ENCODE results near the gene TOGARAM1.

The TOGARAM1 gene

DNA sequence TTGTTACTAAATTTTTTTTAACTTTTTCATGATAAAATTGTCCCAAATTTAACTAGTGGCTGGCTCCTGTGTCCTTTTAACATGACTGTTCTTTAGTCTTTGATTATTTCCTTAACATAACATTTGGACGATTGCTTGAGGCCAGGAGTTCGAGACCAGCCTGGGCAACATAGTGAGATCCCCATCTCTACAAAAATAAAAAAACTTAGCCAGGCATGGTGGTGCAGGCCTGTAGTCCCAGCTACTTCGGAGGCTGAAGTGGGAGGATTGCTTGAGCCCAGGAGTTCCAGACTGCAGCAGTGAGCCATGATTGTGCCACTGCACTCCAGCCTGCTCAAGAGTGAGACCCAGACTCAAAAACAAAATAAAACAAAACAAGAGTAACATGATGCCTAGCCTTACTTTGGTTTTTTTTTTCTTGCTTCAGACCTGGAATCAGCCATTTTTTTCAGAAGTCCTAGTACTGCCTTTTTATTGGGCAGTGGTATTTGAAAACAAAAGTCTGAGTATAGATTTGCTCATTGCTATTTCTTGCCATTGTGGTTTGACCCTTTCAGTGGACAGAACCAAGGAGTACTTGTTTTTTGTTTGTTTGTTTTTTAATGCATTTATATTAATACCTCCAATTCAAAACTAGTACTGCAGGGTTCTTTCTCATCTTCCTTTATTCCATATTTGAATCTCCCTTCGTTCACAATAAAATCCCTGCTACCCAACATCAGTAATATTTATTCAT lies 4.8 kb downstream of the TOGARAM1 start:
- H3K9ac ChIP-seq (ENCODE audit: low read depth, low read length): no peak overlapping the region
- H3K36me3 ChIP-seq (ENCODE audit: control insufficient read depth, insufficient read depth, low read length): no peaks in the 10 kb centered on the region
- peak overlapping the region; percentile 6 for H3K4me3 ChIP-seq (ENCODE audit: low read depth, low read length)
- H3K4me1 ChIP-seq (ENCODE audit: control insufficient read depth, insufficient read depth, low read length): peaks cover 6% of the 10 kb centered on the region
- H3K27me3 ChIP-seq (ENCODE audit: control insufficient read depth, insufficient read depth, low read length): no peaks in the 10 kb centered on the region
- H3K9me3 ChIP-seq (ENCODE audit: control insufficient read depth, insufficient read depth, low read length): no peaks in the 10 kb centered on the region

- Histone ChIP-seq H3K36me3 (ENCODE audit: control insufficient read depth, insufficient read depth, low read length) (no peaks in the 10 kb centered on the region), H3K9ac (ENCODE audit: low read depth, low read length) (no peak overlapping the region), H3K27me3 (ENCODE audit: control insufficient read depth, insufficient read depth, low read length) (no peaks in the 10 kb centered on the region), H3K4me1 (ENCODE audit: control insufficient read depth, insufficient read depth, low read length) (peaks cover 6% of the 10 kb centered on the region), H3K9me3 (ENCODE audit: control insufficient read depth, insufficient read depth, low read length) (no peaks in the 10 kb centered on the region), H3K4me3 (ENCODE audit: low read depth, low read length) (no peak overlapping the region)
Observed at GRCh38 chr14:44968714-44969113, 6.7 kb downstream of the TOGARAM1 start.

- Histone ChIP-seq H3K36me3 (ENCODE audit: control insufficient read depth, insufficient read depth, low read length) (no peaks in the 10 kb centered on the region), H3K4me3 (ENCODE audit: low read depth, low read length) (no peak overlapping the region), H3K9me3 (ENCODE audit: control insufficient read depth, insufficient read depth, low read length) (no peaks in the 10 kb centered on the region), H3K9ac (ENCODE audit: low read depth, low read length) (no peak overlapping the region), H3K27me3 (ENCODE audit: control insufficient read depth, insufficient read depth, low read length) (no peaks in the 10 kb centered on the region), H3K4me1 (ENCODE audit: control insufficient read depth, insufficient read depth, low read length) (peaks cover 3% of the 10 kb centered on the region)
Observed at GRCh38 chr14:44970907-44971306, 8.9 kb downstream of the TOGARAM1 start.

DNA sequence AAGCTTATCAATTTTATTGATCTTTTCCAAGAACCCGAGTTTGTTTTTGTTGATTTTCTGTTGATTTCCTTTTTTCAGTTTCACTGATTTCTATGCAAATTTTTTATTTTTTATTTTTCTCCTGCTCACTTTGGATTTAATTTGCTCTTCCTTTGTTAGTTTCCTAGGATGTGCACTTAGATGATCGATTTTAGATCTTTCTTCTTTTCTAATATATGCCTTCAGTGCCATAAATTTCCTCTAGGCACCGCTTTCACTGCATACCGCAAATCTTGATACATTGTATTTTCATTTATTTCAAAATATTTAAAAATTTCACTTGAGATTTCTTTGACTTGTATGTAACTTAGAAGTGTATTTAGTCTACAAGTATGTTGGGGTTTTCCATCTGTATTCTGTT lies 9.5 kb downstream of the TOGARAM1 start:
- peaks cover 3% of the 10 kb centered on the region for H3K4me1 ChIP-seq (ENCODE audit: control insufficient read depth, insufficient read depth, low read length)
- H3K4me3 ChIP-seq (ENCODE audit: low read depth, low read length): no peak overlapping the region
- no peaks in the 10 kb centered on the region for H3K27me3 ChIP-seq (ENCODE audit: control insufficient read depth, insufficient read depth, low read length)
- no peaks in the 10 kb centered on the region for H3K9me3 ChIP-seq (ENCODE audit: control insufficient read depth, insufficient read depth, low read length)
- H3K9ac ChIP-seq (ENCODE audit: low read depth, low read length): no peak overlapping the region
- no peaks in the 10 kb centered on the region for H3K36me3 ChIP-seq (ENCODE audit: control insufficient read depth, insufficient read depth, low read length)

- H3K9me3 ChIP-seq (ENCODE audit: control insufficient read depth, insufficient read depth, low read length): no peaks in the 10 kb centered on the region
- H3K4me3 ChIP-seq (ENCODE audit: low read depth, low read length): no peak overlapping the region
- no peaks in the 10 kb centered on the region for H3K4me1 ChIP-seq (ENCODE audit: control insufficient read depth, insufficient read depth, low read length)
- no peaks in the 10 kb centered on the region for H3K36me3 ChIP-seq (ENCODE audit: control insufficient read depth, insufficient read depth, low read length)
- H3K27me3 ChIP-seq (ENCODE audit: control insufficient read depth, insufficient read depth, low read length): no peaks in the 10 kb centered on the region
- H3K9ac ChIP-seq (ENCODE audit: low read depth, low read length): no peak overlapping the region
Observed at GRCh38 chr14:44979273-44979672, 17.3 kb downstream of the TOGARAM1 start.

DNA sequence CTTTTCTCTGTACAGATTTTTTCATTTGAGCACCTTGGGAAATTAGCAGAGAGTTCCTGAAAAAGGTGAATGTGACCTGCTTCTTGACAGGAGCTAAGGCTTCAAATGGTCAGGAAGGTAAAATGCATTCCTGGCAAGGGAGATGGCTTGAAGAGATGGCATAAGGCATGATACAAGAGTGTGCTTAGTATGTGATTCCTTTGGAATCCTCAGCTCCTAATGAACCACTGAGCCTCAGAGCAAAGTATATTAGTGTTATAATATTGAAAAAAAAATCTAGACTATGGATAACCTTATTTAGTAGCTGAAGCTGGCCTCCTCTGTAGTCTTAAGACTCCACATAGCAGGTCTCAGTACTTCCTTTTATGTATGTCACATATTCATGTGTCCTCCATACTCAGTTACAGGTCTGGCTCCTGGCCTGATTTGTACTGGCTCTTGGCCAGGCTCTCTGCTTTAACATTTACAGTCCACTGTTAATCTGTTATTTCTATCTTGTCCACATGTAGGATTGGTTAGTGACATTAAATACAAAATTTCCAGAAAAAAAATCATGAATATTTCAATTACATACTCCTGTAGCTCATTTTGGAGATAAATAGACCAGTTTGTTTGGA lies 17.9 kb downstream of the TOGARAM1 start:
- H3K4me3 ChIP-seq (ENCODE audit: low read depth, low read length): no peak overlapping the region
- no peaks in the 10 kb centered on the region for H3K9me3 ChIP-seq (ENCODE audit: control insufficient read depth, insufficient read depth, low read length)
- H3K36me3 ChIP-seq (ENCODE audit: control insufficient read depth, insufficient read depth, low read length): no peaks in the 10 kb centered on the region
- no peaks in the 10 kb centered on the region for H3K27me3 ChIP-seq (ENCODE audit: control insufficient read depth, insufficient read depth, low read length)
- no peaks in the 10 kb centered on the region for H3K4me1 ChIP-seq (ENCODE audit: control insufficient read depth, insufficient read depth, low read length)
- H3K9ac ChIP-seq (ENCODE audit: low read depth, low read length): no peak overlapping the region

DNA sequence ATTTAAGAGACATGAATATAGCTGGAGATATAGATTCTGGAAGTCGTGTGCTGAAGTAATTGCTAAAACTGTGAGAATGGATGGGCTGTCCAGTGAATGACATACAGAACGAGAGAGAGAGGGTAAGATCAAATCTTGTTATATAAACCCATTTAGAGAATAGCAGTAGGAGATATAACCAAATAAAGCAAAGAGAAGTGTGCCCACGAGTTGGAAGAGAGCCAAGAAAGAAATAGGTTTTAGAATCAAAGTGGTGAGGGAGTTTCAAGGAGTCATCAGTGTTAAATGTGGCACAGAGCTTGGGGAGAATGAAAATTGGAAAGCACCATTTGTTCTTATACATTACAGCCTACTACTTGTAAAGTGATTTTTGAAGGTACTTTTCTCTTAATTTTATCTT lies 19.2 kb downstream of the TOGARAM1 start:
- Histone ChIP-seq H3K36me3 (ENCODE audit: control insufficient read depth, insufficient read depth, low read length) (no peaks in the 10 kb centered on the region), H3K27me3 (ENCODE audit: control insufficient read depth, insufficient read depth, low read length) (no peaks in the 10 kb centered on the region), H3K4me1 (ENCODE audit: control insufficient read depth, insufficient read depth, low read length) (no peaks in the 10 kb centered on the region), H3K9ac (ENCODE audit: low read depth, low read length) (no peak overlapping the region), H3K9me3 (ENCODE audit: control insufficient read depth, insufficient read depth, low read length) (no peaks in the 10 kb centered on the region), H3K4me3 (ENCODE audit: low read depth, low read length) (no peak overlapping the region)

- Histone ChIP-seq H3K9ac (ENCODE audit: low read depth, low read length) (no peak overlapping the region), H3K9me3 (ENCODE audit: control insufficient read depth, insufficient read depth, low read length) (no peaks in the 10 kb centered on the region), H3K36me3 (ENCODE audit: control insufficient read depth, insufficient read depth, low read length) (no peaks in the 10 kb centered on the region), H3K27me3 (ENCODE audit: control insufficient read depth, insufficient read depth, low read length) (no peaks in the 10 kb centered on the region), H3K4me3 (ENCODE audit: low read depth, low read length) (no peak overlapping the region), H3K4me1 (ENCODE audit: control insufficient read depth, insufficient read depth, low read length) (no peaks in the 10 kb centered on the region)
Observed at GRCh38 chr14:44982594-44982993, 20.6 kb downstream of the TOGARAM1 start.

GRCh38 chr14:44988694-44989093 lies 26.7 kb downstream of the TOGARAM1 start:
- H3K4me1 ChIP-seq (ENCODE audit: control insufficient read depth, insufficient read depth, low read length): no peaks in the 10 kb centered on the region
- no peaks in the 10 kb centered on the region for H3K9me3 ChIP-seq (ENCODE audit: control insufficient read depth, insufficient read depth, low read length)
- H3K9ac ChIP-seq (ENCODE audit: low read depth, low read length): no peak overlapping the region
- no peaks in the 10 kb centered on the region for H3K27me3 ChIP-seq (ENCODE audit: control insufficient read depth, insufficient read depth, low read length)
- H3K4me3 ChIP-seq (ENCODE audit: low read depth, low read length): no peak overlapping the region
- H3K36me3 ChIP-seq (ENCODE audit: control insufficient read depth, insufficient read depth, low read length): no peaks in the 10 kb centered on the region

DNA sequence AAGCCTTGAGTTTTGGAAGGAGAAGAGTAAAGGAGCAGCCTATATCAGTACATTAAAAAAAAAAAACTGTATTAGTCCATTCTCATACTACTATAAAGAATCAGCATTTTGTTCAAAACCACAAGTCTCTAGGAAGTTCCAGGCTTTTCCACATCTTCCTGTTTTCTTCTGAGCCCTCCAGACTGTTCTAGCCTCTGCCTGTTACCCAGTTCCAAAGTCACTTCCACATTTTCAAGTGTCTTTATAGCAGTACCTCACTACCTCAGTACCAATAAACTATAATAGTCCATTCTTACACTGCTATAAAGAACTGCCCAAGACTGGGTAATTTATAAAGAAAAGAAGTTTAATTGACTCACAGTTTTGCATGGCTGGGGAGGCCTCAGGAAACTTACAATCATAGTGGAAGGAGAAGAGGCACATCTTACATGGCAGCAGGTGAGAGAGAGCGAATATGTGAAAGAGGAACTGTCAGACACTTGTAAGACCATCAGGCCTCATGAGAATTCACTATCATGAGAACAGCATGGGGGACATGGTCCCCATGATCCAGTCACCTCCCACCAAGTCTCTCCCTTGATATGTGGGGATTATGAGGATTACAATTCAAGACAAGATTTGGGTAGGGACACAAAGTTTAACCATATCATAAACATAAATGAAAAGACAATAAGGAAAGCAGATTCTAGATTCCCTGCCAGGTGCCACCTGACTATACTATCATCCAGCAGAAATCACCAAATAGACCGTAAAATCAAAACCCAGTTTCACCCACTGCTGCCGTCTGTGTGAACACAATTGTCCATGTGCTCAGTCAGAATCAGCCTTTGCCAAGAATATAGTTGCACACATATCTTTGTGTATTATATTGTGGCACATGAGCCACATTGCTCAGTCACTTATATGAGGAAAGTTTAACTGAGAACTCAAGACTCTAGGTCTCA lies 27.8 kb downstream of the TOGARAM1 start:
- Histone ChIP-seq H3K4me1 (ENCODE audit: control insufficient read depth, insufficient read depth, low read length) (no peaks in the 10 kb centered on the region), H3K4me3 (ENCODE audit: low read depth, low read length) (no peak overlapping the region), H3K27me3 (ENCODE audit: control insufficient read depth, insufficient read depth, low read length) (no peaks in the 10 kb centered on the region), H3K9me3 (ENCODE audit: control insufficient read depth, insufficient read depth, low read length) (no peaks in the 10 kb centered on the region), H3K36me3 (ENCODE audit: control insufficient read depth, insufficient read depth, low read length) (no peaks in the 10 kb centered on the region), H3K9ac (ENCODE audit: low read depth, low read length) (no peak overlapping the region)

- H3K9ac ChIP-seq (ENCODE audit: low read depth, low read length): no peak overlapping the region
- no peak overlapping the region for H3K4me3 ChIP-seq (ENCODE audit: low read depth, low read length)
- no peaks in the 10 kb centered on the region for H3K9me3 ChIP-seq (ENCODE audit: control insufficient read depth, insufficient read depth, low read length)
- H3K4me1 ChIP-seq (ENCODE audit: control insufficient read depth, insufficient read depth, low read length): no peaks in the 10 kb centered on the region
- no peaks in the 10 kb centered on the region for H3K36me3 ChIP-seq (ENCODE audit: control insufficient read depth, insufficient read depth, low read length)
- no peaks in the 10 kb centered on the region for H3K27me3 ChIP-seq (ENCODE audit: control insufficient read depth, insufficient read depth, low read length)
Observed at GRCh38 chr14:44990533-44990932, 28.5 kb downstream of the TOGARAM1 start.
